H1 (cell line): ENCODE data around the gene TRMT61B. TPM values are rescaled to one million over a fixed set of nuclear protein-coding genes. Genes with fewer than 3 reads are reported as not detected.

Experiments
- CTCF ChIA-PET: fragments of 300-600 bp; sonication (Branson Sonifier 250); formaldehyde crosslinking; loops from one replicate; lab custom pipeline; 2021; ENCODE audit not compliant: partially characterized antibody; lab: Charles Lee
- POLR2A ChIA-PET: fragments of 300-600 bp; sonication (Branson Sonifier 250); formaldehyde crosslinking; loops from one replicate; lab custom pipeline; 2021; ENCODE audit warnings: inconsistent platforms; ENCODE audit not compliant: partially characterized antibody; lab: Charles Lee
- DNase-seq, 2 experiments: peaks; one replicate each; pipeline versions ENCODE4 v3.0.0 to v3.0.0-alpha.2; 2010 to 2022; ENCODE audit warnings: low spot score in 2 of 2, low read depth in 1 of 2, mixed read lengths in 1 of 2
- FAIRE-seq: peaks from 2 replicates; lab custom pipeline; 2011; peaks lifted over from hg19 to GRCh38; lab: Jason Lieb, UNC
- H2AFZ ChIP-seq: 2 replicates; pipeline ENCODE4 v1.8.1; 2012; ENCODE audit warnings: low read length, inconsistent platforms
- H2AK5ac ChIP-seq: 2 replicates; pipeline ENCODE4 v1.6.1; 2013; ENCODE audit warnings: low read depth, low read length
- H2BK120ac ChIP-seq: replicated peaks from 2 replicates; pipeline ENCODE3; 2013; ENCODE audit warnings: low read depth, low read length, inconsistent platforms
- H2BK12ac ChIP-seq: 2 replicates; pipeline ENCODE4 v1.6.1; 2013; ENCODE audit warnings: low read depth, low read length
- H2BK15ac ChIP-seq: 2 replicates; pipeline ENCODE4 v1.6.1; 2013; ENCODE audit warnings: low read length
- H2BK20ac ChIP-seq: 2 replicates; pipeline ENCODE4 v1.6.1; 2013; ENCODE audit warnings: low read length
- H2BK5ac ChIP-seq: 2 replicates; pipeline ENCODE4 v1.6.1; 2013; ENCODE audit warnings: low read depth, low read length
- H3K14ac ChIP-seq: 2 replicates; pipeline ENCODE4 v1.6.1; 2013; ENCODE audit warnings: inconsistent platforms; ENCODE audit not compliant: insufficient read length
- H3K18ac ChIP-seq: 2 replicates; pipeline ENCODE4 v1.6.1; 2013; ENCODE audit warnings: low read length; ENCODE audit errors: extremely low read depth
- H3K23ac ChIP-seq: 2 replicates; pipeline ENCODE4 v1.6.1; 2013; ENCODE audit warnings: inconsistent platforms; ENCODE audit not compliant: insufficient read length
- H3K23me2 ChIP-seq: 2 replicates; pipeline ENCODE4 v1.6.1; 2013; ENCODE audit warnings: low read depth, low read length
- H3K27ac ChIP-seq: 2 replicates; pipeline ENCODE4 v1.6.1; 2011; ENCODE audit warnings: low read depth, low read length, inconsistent platforms
- H3K27me3 ChIP-seq, 4 experiments: replicated peaks in 1 of 4; 1 replicate in 1 of 4; 2 replicates in 3 of 4; pipeline versions ENCODE4 v1.6.1 to v1.8.1; 2011 to 2013; ENCODE audit warnings: low read length in 3 of 4, mild to moderate bottlenecking in 3 of 4, inconsistent platforms in 2 of 4, mixed read lengths in 2 of 4, moderate library complexity in 1 of 4; ENCODE audit not compliant: control insufficient read depth in 3 of 4, insufficient read depth in 3 of 4; ENCODE audit errors: extremely low read depth in 1 of 4
- H3K36me3 ChIP-seq, 4 experiments: 2 replicates each; pipeline versions ENCODE4 v1.6.1 to v1.8.1; 2011 to 2013; ENCODE audit warnings: mild to moderate bottlenecking in 4 of 4, low read length in 3 of 4, moderate library complexity in 2 of 4, control low read depth in 1 of 4, inconsistent platforms in 1 of 4; ENCODE audit not compliant: insufficient read depth in 4 of 4, control insufficient read depth in 2 of 4
- H3K4ac ChIP-seq: replicated peaks from 2 replicates; pipeline ENCODE3; 2013; ENCODE audit warnings: low read length, low read depth, mixed read lengths, inconsistent platforms; ENCODE audit not compliant: insufficient read length
- H3K4me1 ChIP-seq, 4 experiments: replicated peaks in 1 of 4; 1 replicate in 1 of 4; 2 replicates in 3 of 4; pipeline versions ENCODE4 v1.6.1 to v1.8.1; 2011 to 2013; ENCODE audit warnings: low read length in 3 of 4, inconsistent platforms in 2 of 4, mixed read lengths in 1 of 4; ENCODE audit not compliant: insufficient read depth in 4 of 4, control insufficient read depth in 3 of 4
- H3K4me2 ChIP-seq, 2 experiments: 2 replicates each; pipeline versions ENCODE4 v1.6.1 to v1.8.1; 2011 to 2013; ENCODE audit warnings: low read depth in 2 of 2, low read length in 2 of 2, control low read depth in 1 of 2, inconsistent platforms in 1 of 2, mild to moderate bottlenecking in 1 of 2; ENCODE audit not compliant: insufficient read depth in 1 of 2
- H3K4me3 ChIP-seq, 4 experiments: fragments of 200-600, 300-600 bp in 1 of 4; sonication (generic), shearing (Covaris generic), sonication (Bioruptor Twin) in 1 of 4; 2 replicates each; pipeline versions ENCODE4 v1.5.1 to v1.8.1; 2011 to 2016; ENCODE audit warnings: low read length in 4 of 4, low read depth in 3 of 4, control low read depth in 2 of 4, inconsistent platforms in 2 of 4, mild to moderate bottlenecking in 2 of 4, mixed read lengths in 1 of 4, moderate library complexity in 1 of 4; ENCODE audit not compliant: insufficient read depth in 2 of 4; ENCODE audit errors: extremely low read depth in 1 of 4
- H3K56ac ChIP-seq: replicated peaks from 2 replicates; pipeline ENCODE3; 2013; ENCODE audit warnings: low read depth, mild to moderate bottlenecking, mixed read lengths, low read length, inconsistent platforms; ENCODE audit not compliant: insufficient read length
- H3K79me1 ChIP-seq: 2 replicates; pipeline ENCODE4 v1.6.1; 2013; ENCODE audit warnings: low read depth, low read length, control low read depth
- H3K79me2 ChIP-seq, 2 experiments: 2 replicates each; pipeline versions ENCODE4 v1.6.1 to v1.8.1; 2012 to 2013; ENCODE audit warnings: low read length in 2 of 2, mild to moderate bottlenecking in 2 of 2, inconsistent platforms in 1 of 2; ENCODE audit not compliant: insufficient read depth in 2 of 2, control insufficient read depth in 1 of 2
- H3K9ac ChIP-seq, 4 experiments: replicated peaks in 1 of 4; 1 replicate in 1 of 4; 2 replicates in 3 of 4; pipeline versions ENCODE4 v1.6.1 to v1.8.1; 2011 to 2013; ENCODE audit warnings: low read depth in 3 of 4, low read length in 3 of 4, control low read depth in 2 of 4, mild to moderate bottlenecking in 2 of 4, moderate library complexity in 2 of 4, inconsistent platforms in 1 of 4; ENCODE audit errors: extremely low read depth in 1 of 4
- H3K9me3 ChIP-seq, 2 experiments: 2 replicates each; pipeline versions ENCODE4 v1.6.1 to v1.8.1; 2012 to 2013; ENCODE audit warnings: mild to moderate bottlenecking in 2 of 2, moderate library complexity in 2 of 2, control low read depth in 1 of 2, inconsistent platforms in 1 of 2, low read depth in 1 of 2, low read length in 1 of 2, mixed read lengths in 1 of 2; ENCODE audit not compliant: insufficient read depth in 2 of 2
- H4K20me1 ChIP-seq, 2 experiments: replicated peaks in 1 of 2; 2 replicates each; pipeline versions ENCODE3 to v1.8.1; 2011 to 2013; ENCODE audit warnings: inconsistent platforms in 2 of 2, low read length in 2 of 2, mild to moderate bottlenecking in 1 of 2; ENCODE audit not compliant: insufficient read depth in 2 of 2, control insufficient read depth in 1 of 2
- H4K5ac ChIP-seq: 2 replicates; pipeline ENCODE4 v1.6.1; 2013; ENCODE audit warnings: low read length, low read depth, mixed read lengths, inconsistent platforms; ENCODE audit not compliant: insufficient read length
- H4K8ac ChIP-seq: 2 replicates; pipeline ENCODE4 v1.8.0; 2013; ENCODE audit warnings: mild to moderate bottlenecking, moderate library complexity, low read length, inconsistent platforms; ENCODE audit not compliant: insufficient read depth; ENCODE audit errors: extremely low read depth
- H4K91ac ChIP-seq: replicated peaks from 2 replicates; pipeline ENCODE3; 2013; ENCODE audit warnings: low read length, mixed read lengths, inconsistent platforms; ENCODE audit not compliant: insufficient read length
- KDM1A ChIP-seq: fragments of 200-600, 300-600 bp; sonication (generic); IDR thresholded peaks from 2 replicates; pipeline ENCODE4 v1.7.1; 2016; ENCODE audit warnings: mild to moderate bottlenecking, low read length, borderline replicate concordance
- WGBS, 2 experiments: shearing (Covaris generic) in 1 of 2; methylation state at CpG; one replicate each; pipeline versions ENCODE4 v1.1.6 to v1.1.7; 2013 to 2015; ENCODE audit warnings: low lambda C conversion rate in 2 of 2, mixed read lengths in 2 of 2, inconsistent platforms in 1 of 2, low coverage in 1 of 2, missing lambda C conversion rate in 1 of 2; ENCODE audit not compliant: insufficient replicate concordance in 2 of 2, insufficient coverage in 1 of 2, insufficient read length in 1 of 2; ENCODE audit errors: extremely low coverage in 1 of 2, missing lambda C conversion rate in 1 of 2; 5-methylcytosine and 5-hydroxymethylcytosine counted together
- polyA plus RNA-seq, 7 experiments: library from polyadenylated mRNA; depleted of rRNA in 3 of 7; stranded (reverse) in 5 of 7; unstranded in 2 of 7; fragments of >200 nt in 5 of 7; fragments of 200-250 nt in 2 of 7; gene quantifications; 1 replicate in 5 of 7; 2 replicates in 1 of 7; 4 replicates in 1 of 7; pipeline versions ENCODE4 v1.2.1 to v1.2.3, GENCODE V29; 2011 to 2013; ENCODE audit warnings: missing spikeins in 2 of 7, mixed read lengths in 2 of 7
- total RNA-seq: library from RNA; stranded (reverse); fragmentation: NEBNext Ultra II Directional; extraction: Animal tissue kit (Norgen Biotek cat#: 25700); gene quantifications from 2 replicates; pipeline ENCODE4 v1.2.1, GENCODE V29; 2021

The TRMT61B gene
- total and polyA plus RNA-seq, 2 of the 8 experiments (the other 6 are each of a cell fraction or from before 2014, with no cell fraction given) = 10.4 to 27.8 TPM

GRCh38 chr2:28842042-28842441, 28.1 kb downstream of the TRMT61B start:
- H3K27me3 ChIP-seq = no peaks in the 10 kb centered on the region
- H3K4ac ChIP-seq = no peak overlapping the region
- H2BK5ac ChIP-seq = no peak overlapping the region
- H3K4me3 ChIP-seq = no peak overlapping the region
- H2BK20ac ChIP-seq = no peak overlapping the region
- no peak overlapping the region for H3K18ac ChIP-seq
- no peaks in the 10 kb centered on the region for H3K4me1 ChIP-seq
- no peak overlapping the region for H3K27ac ChIP-seq
- no peak overlapping the region for H3K23ac ChIP-seq
- H3K79me2 ChIP-seq = no peaks in the 10 kb centered on the region
- H4K91ac ChIP-seq = no peak overlapping the region
- no peaks in the 10 kb centered on the region for H3K79me1 ChIP-seq
- FAIRE-seq (no peak), DNase-seq (no peak)
- no peak overlapping the region for H3K4me2 ChIP-seq
- H2BK120ac ChIP-seq = no peak overlapping the region
- no peak overlapping the region for H3K14ac ChIP-seq
- TF ChIP-seq KDM1A = no peak
- no peak overlapping the region for H2AFZ ChIP-seq
- no peak overlapping the region for H2BK12ac ChIP-seq
- H4K8ac ChIP-seq = no peak overlapping the region
- no peaks in the 10 kb centered on the region; the same call in 1 of the 2 replicates for H3K23me2 ChIP-seq
- no peaks in the 10 kb centered on the region; a peak in 1 of 8 replicates for H3K36me3 ChIP-seq
- H3K56ac ChIP-seq = no peak overlapping the region
- H2BK15ac ChIP-seq = no peak overlapping the region
- POLR2A ChIA-PET = no interaction called here
- no peak overlapping the region for H2AK5ac ChIP-seq
- no peak overlapping the region for H3K9ac ChIP-seq
- no peaks in the 10 kb centered on the region for H3K9me3 ChIP-seq
- no peak overlapping the region for H4K5ac ChIP-seq
- 56% methylated on average over 3 of the region's 3 CpGs; no CpG with 5 or more reads in 1 of the 2 experiments for WGBS, 2 experiments
- no peaks in the 10 kb centered on the region for H4K20me1 ChIP-seq
- CTCF ChIA-PET = interaction anchor here (1.0 kb wide), 1 partner anchor 201 kb away, joined by 3 read pairs; no protein-coding TSS in a partner anchor
